ENCODE results near the gene ZNF554.
A peak's percentile ranks its signal among the peaks of the same experiment; 100 is the strongest.
"Not testable (repeated sequence)": the region's sequence is repeated elsewhere in the genome, so short reads cannot be mapped to it uniquely, and the experiment has no call there.

The ZNF554 gene

GRCh38 chr19:2806736-2807378 is 12.8 kb upstream of the ZNF554 start:
- H3K4me3 ChIP-seq (ENCODE audit: low read depth, low read length) = no peak overlapping the region

- no peak overlapping the region for H3K4me3 ChIP-seq (ENCODE audit: low read depth, low read length)
Observed at GRCh38 chr19:2807379-2808128, 12.1 kb upstream of the ZNF554 start.

- H3K4me3 ChIP-seq (ENCODE audit: low read depth, low read length) = no peak overlapping the region
Observed at GRCh38 chr19:2808129-2808941, 11.3 kb upstream of the ZNF554 start.

- no peak overlapping the region for H3K4me3 ChIP-seq (ENCODE audit: low read depth, low read length)
Observed at GRCh38 chr19:2809387-2810140, 10.1 kb upstream of the ZNF554 start.

GRCh38 chr19:2810141-2811091 is 9.3 kb upstream of the ZNF554 start:
- no peak overlapping the region for H3K4me3 ChIP-seq (ENCODE audit: low read depth, low read length)

- H3K4me3 ChIP-seq (ENCODE audit: low read depth, low read length) = no peak overlapping the region
Observed at GRCh38 chr19:2811221-2811722, 8.4 kb upstream of the ZNF554 start.

- H3K4me3 ChIP-seq (ENCODE audit: low read depth, low read length) = no peak overlapping the region
Observed at GRCh38 chr19:2811735-2812413, 7.8 kb upstream of the ZNF554 start.

- no peak overlapping the region for H3K4me3 ChIP-seq (ENCODE audit: low read depth, low read length)
Observed at GRCh38 chr19:2812414-2813234, 7.0 kb upstream of the ZNF554 start.

GRCh38 chr19:2813235-2814160 is 6.2 kb upstream of the ZNF554 start:
- H3K4me3 ChIP-seq (ENCODE audit: low read depth, low read length) = no peak overlapping the region

- H3K4me3 ChIP-seq (ENCODE audit: low read depth, low read length) = no peak overlapping the region
Observed at GRCh38 chr19:2814426-2814825, 5.2 kb upstream of the ZNF554 start.

GRCh38 chr19:2815191-2815614 is 4.5 kb upstream of the ZNF554 start:
- no peak overlapping the region for H3K4me3 ChIP-seq (ENCODE audit: low read depth, low read length)

- H3K4me3 ChIP-seq (ENCODE audit: low read depth, low read length) = no peak overlapping the region
Observed at GRCh38 chr19:2815923-2816322, 3.7 kb upstream of the ZNF554 start.

GRCh38 chr19:2816641-2817040 is 3.0 kb upstream of the ZNF554 start:
- no peak overlapping the region for H3K4me3 ChIP-seq (ENCODE audit: low read depth, low read length)

- H3K4me3 ChIP-seq (ENCODE audit: low read depth, low read length) = not testable (repeated sequence)
Observed at GRCh38 chr19:2817237-2817829, 2.3 kb upstream of the ZNF554 start.

GRCh38 chr19:2820112-2820702 is 539 bp downstream of the ZNF554 start:
- peak overlapping the region; percentile 72 for H3K4me3 ChIP-seq (ENCODE audit: low read depth, low read length)

GRCh38 chr19:2822846-2823245 is 3.2 kb downstream of the ZNF554 start:
- H3K4me3 ChIP-seq (ENCODE audit: low read depth, low read length) = no peak overlapping the region

All from iPS-11a (cell line).